ENCODE measurements around the gene TMEM255B. TPM values are rescaled to one million over a fixed set of nuclear protein-coding genes. Genes with fewer than 3 reads are reported as not detected.

Gene TMEM255B
- total and polyA plus RNA-seq, 2 donors (not counting 3 experiments of a cell fraction or from before 2014, with no cell fraction given) = 105 to 121 TPM

GRCh38 chr13:113804017-113804702 is 45.1 kb downstream of the TMEM255B start:
- CTCF ChIA-PET = interaction anchor here (0.9 to 1.1 kb wide), 2 partner anchors 72 to 143 kb away, joined by 3 to 4 read pairs; no protein-coding TSS in a partner anchor
- FAIRE-seq (no peak), DNase-seq (ENCODE audit: low read depth, low spot score) (no peak)
- Histone ChIP-seq H3K4me1 (ENCODE audit: control insufficient read depth, extremely low read depth, insufficient read depth, low read length) (peaks cover 3% of the 10 kb centered on the region), H3K79me2 (ENCODE audit: control insufficient read depth, insufficient read depth, low read length) (no peaks in the 10 kb centered on the region), H3K4me3 (replicated peaks in 1 of 3; ENCODE audit: insufficient read depth in 1 of 3, low read depth in 1 of 3, low read length in 3 of 3) (no peak overlapping the region), H3K36me3 (ENCODE audit: control insufficient read depth in 2 of 2, extremely low read depth in 1 of 2, insufficient read depth in 2 of 2, low read length in 2 of 2) (peaks cover 0 to 9% of the 10 kb centered on the region in 2 experiments), H3K4me2 (ENCODE audit: insufficient read depth, low read length) (no peak overlapping the region), H3K27me3 (ENCODE audit: control insufficient read depth in 2 of 2, insufficient read depth in 2 of 2, low read length in 2 of 2) (no peaks in the 10 kb centered on the region), H3K9me1 (replicated peaks; ENCODE audit: control insufficient read depth, extremely low read depth, insufficient read depth, low read length) (no peaks in the 10 kb centered on the region), H3K9ac (replicated peaks; ENCODE audit: extremely low read depth, insufficient read depth, low read length) (no peak overlapping the region), H4K20me1 (replicated peaks; ENCODE audit: control insufficient read depth, extremely low read depth, insufficient read depth, low read length) (no peaks in the 10 kb centered on the region), H2AFZ (ENCODE audit: low read depth, low read length) (no peak overlapping the region), H3K9me3 (replicated peaks; ENCODE audit: control insufficient read depth, insufficient read depth, low read length) (peaks cover 5% of the 10 kb centered on the region), H3K27ac (ENCODE audit: insufficient read depth, low read depth, low read length) (no peak overlapping the region)
- no TSS peak for BruUV-seq (replicated peaks)
- intact Hi-C loops (cut with micrococcal nuclease) = no loop called here
- dilution Hi-C loops (cut with MboI; ENCODE audit: extremely low pct_ligation_motif_present, low sequenced_read_pairs) = no loop called here
- POLR2A ChIA-PET = no interaction called here
- no peak for TF ChIP-seq POLR2A (IDR thresholded peaks at IDR 0.05; ENCODE audit: low read depth, low read length)
- TF ChIP-seq POLR2AphosphoS5 (IDR thresholded peaks at IDR 0.05; ENCODE audit: insufficient read depth, low read depth, low read length) = no peak
- no peak for TF ChIP-seq FOS (IDR thresholded peaks at IDR 0.05; ENCODE audit: borderline replicate concordance, insufficient read depth, low read length)

- CTCF ChIA-PET = interaction anchor here (0.9 to 1.2 kb wide), 2 partner anchors 9 to 142 kb away, joined by 3 to 4 read pairs; no protein-coding TSS in a partner anchor
Observed at GRCh38 chr13:113804703-113805430, 45.8 kb downstream of the TMEM255B start.

More at GRCh38 chr13:113804703-113805430, 45.8 kb downstream of the TMEM255B start:
- no peaks in the 10 kb centered on the region for H3K27me3 ChIP-seq (ENCODE audit: control insufficient read depth in 2 of 2, insufficient read depth in 2 of 2, low read length in 2 of 2)
- no peaks in the 10 kb centered on the region for H3K79me2 ChIP-seq (ENCODE audit: control insufficient read depth, insufficient read depth, low read length)
- intact Hi-C loops (cut with micrococcal nuclease) = no loop called here
- peaks cover 3% of the 10 kb centered on the region for H3K4me1 ChIP-seq (ENCODE audit: control insufficient read depth, extremely low read depth, insufficient read depth, low read length)
- dilution Hi-C loops (cut with MboI; ENCODE audit: extremely low pct_ligation_motif_present, low sequenced_read_pairs) = no loop called here
- FAIRE-seq (no peak), DNase-seq (ENCODE audit: low read depth, low spot score) (no peak)
- H2AFZ ChIP-seq (ENCODE audit: low read depth, low read length) = no peak overlapping the region
- POLR2A ChIA-PET = no interaction called here
- no peak overlapping the region for H3K4me2 ChIP-seq (ENCODE audit: insufficient read depth, low read length)
- H3K27ac ChIP-seq (ENCODE audit: insufficient read depth, low read depth, low read length) = no peak overlapping the region
- no peaks in the 10 kb centered on the region for H4K20me1 ChIP-seq (replicated peaks; ENCODE audit: control insufficient read depth, extremely low read depth, insufficient read depth, low read length)
- H3K4me3 ChIP-seq (replicated peaks in 1 of 3; ENCODE audit: insufficient read depth in 1 of 3, low read depth in 1 of 3, low read length in 3 of 3) = no peak overlapping the region
- peaks cover 0 to 4% of the 10 kb centered on the region in 2 experiments for H3K36me3 ChIP-seq (ENCODE audit: control insufficient read depth in 2 of 2, extremely low read depth in 1 of 2, insufficient read depth in 2 of 2, low read length in 2 of 2)
- no TSS peak for BruUV-seq (replicated peaks)
- TF ChIP-seq MYC (IDR thresholded peaks at IDR 0.05; ENCODE audit: low read depth, low read length) (no peak), MAX (IDR thresholded peaks at IDR 0.05; ENCODE audit: insufficient read depth, insufficient read length) (no peak), EZH2 (IDR thresholded peaks at IDR 0.05; ENCODE audit: borderline replicate concordance, low read depth, low read length, severe bottlenecking) (no peak), GATA2 (IDR thresholded peaks at IDR 0.05; ENCODE audit: insufficient read depth, insufficient read length, low read depth, low read length) (no peak), POLR2AphosphoS5 (IDR thresholded peaks at IDR 0.05; ENCODE audit: insufficient read depth, low read depth, low read length) (no peak), CTCF (IDR thresholded peaks at IDR 0.05; ENCODE audit: extremely low read depth in 1 of 2, insufficient read depth in 1 of 2, low read depth in 1 of 2, low read length in 2 of 2) (no peak), POLR2A (IDR thresholded peaks at IDR 0.05; ENCODE audit: low read depth, low read length) (no peak), JUN (IDR thresholded peaks at IDR 0.05; ENCODE audit: borderline replicate concordance, insufficient read depth, insufficient read length, low read depth) (no peak), FOS (IDR thresholded peaks at IDR 0.05; ENCODE audit: borderline replicate concordance, insufficient read depth, low read length) (no peak)
- peaks cover 5% of the 10 kb centered on the region for H3K9me3 ChIP-seq (replicated peaks; ENCODE audit: control insufficient read depth, insufficient read depth, low read length)
- H3K9ac ChIP-seq (replicated peaks; ENCODE audit: extremely low read depth, insufficient read depth, low read length) = no peak overlapping the region
- H3K9me1 ChIP-seq (replicated peaks; ENCODE audit: control insufficient read depth, extremely low read depth, insufficient read depth, low read length) = no peaks in the 10 kb centered on the region
